GM18499 (cell line): ENCODE results near the gene MRPL58.

Experiments used
- ATAC-seq: cut with Tn5 transposase; IDR thresholded peaks from one replicate; pipeline ENCODE4 v1.9.1; 2021; ENCODE audit warnings: moderate number of reproducible peaks; ENCODE audit not compliant: insufficient read depth, unreplicated experiment

Gene MRPL58

GRCh38 chr17:75067856-75068255, 55.4 kb downstream of the MRPL58 start:
- no peak for ATAC-seq

GRCh38 chr17:75068750-75069149, 56.3 kb downstream of the MRPL58 start:
- no peak for ATAC-seq

- ATAC-seq: no peak
Observed at GRCh38 chr17:75069783-75070182, 57.3 kb downstream of the MRPL58 start.
